ENCODE measurements around the gene NGEF. TPM values are rescaled to one million over a fixed set of nuclear protein-coding genes. Genes with fewer than 3 reads are reported as not detected.

NGEF gene
- total and polyA plus RNA-seq, 3 donors from 2014 or later = 7.9 to 28.7 (median 15.6) TPM

GRCh38 chr2:232897598-232898408 is 115.3 kb downstream of the NGEF start:
- intact Hi-C loops (cut with DNase I; ENCODE audit: low total_unique reads) = no loop called here
- TF ChIP-seq POLR2A (IDR thresholded peaks at IDR 0.05) = no peak
- TF ChIP-seq, protein P1, sequence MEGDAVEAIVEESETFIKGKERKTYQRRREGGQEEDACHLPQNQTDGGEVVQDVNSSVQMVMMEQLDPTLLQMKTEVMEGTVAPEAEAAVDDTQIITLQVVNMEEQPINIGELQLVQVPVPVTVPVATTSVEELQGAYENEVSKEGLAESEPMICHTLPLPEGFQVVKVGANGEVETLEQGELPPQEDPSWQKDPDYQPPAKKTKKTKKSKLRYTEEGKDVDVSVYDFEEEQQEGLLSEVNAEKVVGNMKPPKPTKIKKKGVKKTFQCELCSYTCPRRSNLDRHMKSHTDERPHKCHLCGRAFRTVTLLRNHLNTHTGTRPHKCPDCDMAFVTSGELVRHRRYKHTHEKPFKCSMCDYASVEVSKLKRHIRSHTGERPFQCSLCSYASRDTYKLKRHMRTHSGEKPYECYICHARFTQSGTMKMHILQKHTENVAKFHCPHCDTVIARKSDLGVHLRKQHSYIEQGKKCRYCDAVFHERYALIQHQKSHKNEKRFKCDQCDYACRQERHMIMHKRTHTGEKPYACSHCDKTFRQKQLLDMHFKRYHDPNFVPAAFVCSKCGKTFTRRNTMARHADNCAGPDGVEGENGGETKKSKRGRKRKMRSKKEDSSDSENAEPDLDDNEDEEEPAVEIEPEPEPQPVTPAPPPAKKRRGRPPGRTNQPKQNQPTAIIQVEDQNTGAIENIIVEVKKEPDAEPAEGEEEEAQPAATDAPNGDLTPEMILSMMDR (IDR thresholded peaks at IDR 0.05) = no peak
- H3K36me3 ChIP-seq (ENCODE audit: low read depth, missing control alignments) = no peaks in the 10 kb centered on the region
- no peaks in the 10 kb centered on the region for H3K27me3 ChIP-seq
- no peaks in the 10 kb centered on the region for H3K9me3 ChIP-seq
- no peak overlapping the region for H3K27ac ChIP-seq
- H3K4me3 ChIP-seq = no peak overlapping the region
- WGBS, 2 donors = 83 to 93% methylated on average over 19 to 24 of the region's 24 CpGs
- no peak for DNase-seq
- peaks cover 4% of the 10 kb centered on the region for H3K4me1 ChIP-seq

- no peaks in the 10 kb centered on the region for H3K27me3 ChIP-seq
These were observed 116.1 kb downstream of the NGEF start for GRCh38 chr2:232896720-232897597.

DNA sequence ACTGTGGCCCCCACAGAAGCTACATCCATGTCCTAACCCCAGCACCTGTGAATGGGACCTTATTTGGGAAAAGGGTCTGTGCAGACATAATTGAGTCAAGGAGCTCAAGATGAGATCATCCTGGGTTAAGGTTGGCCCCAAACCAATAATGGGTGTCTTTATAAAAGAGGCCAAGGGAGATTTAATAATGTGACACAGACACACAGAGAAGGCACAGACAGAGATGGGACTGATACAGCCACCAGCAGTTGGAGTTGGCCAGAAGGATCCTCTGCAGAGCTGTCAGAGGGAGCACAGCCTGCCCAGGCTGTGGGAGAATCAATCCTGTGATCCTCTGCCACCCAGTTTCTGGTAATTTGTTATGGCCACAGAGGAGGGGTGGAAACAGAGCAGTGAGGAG is 116.9 kb downstream of the NGEF start:
- TF ChIP-seq POLR2A (IDR thresholded peaks at IDR 0.05) = no peak
- TF ChIP-seq, protein P1 (IDR thresholded peaks at IDR 0.05) = no peak
- no peak overlapping the region for H3K4me3 ChIP-seq

More at GRCh38 chr2:232896720-232897597, 116.1 kb downstream of the NGEF start:
- DNase-seq = no peak
- intact Hi-C loops (cut with DNase I; ENCODE audit: low total_unique reads) = no loop called here
- H3K36me3 ChIP-seq (ENCODE audit: low read depth, missing control alignments) = no peaks in the 10 kb centered on the region
- TF ChIP-seq, protein P1 (IDR thresholded peaks at IDR 0.05) = no peak
- no peak for TF ChIP-seq POLR2A (IDR thresholded peaks at IDR 0.05)
- peaks cover 4% of the 10 kb centered on the region for H3K4me1 ChIP-seq
- H3K4me3 ChIP-seq = no peak overlapping the region
- H3K27ac ChIP-seq = no peak overlapping the region
- H3K9me3 ChIP-seq = no peaks in the 10 kb centered on the region
- WGBS, 2 donors = 91 to 93% methylated on average over 8 to 9 of the region's 9 CpGs

GRCh38 chr2:232894746-232895145 is 118.3 kb downstream of the NGEF start:
- no peaks in the 10 kb centered on the region for H3K9me3 ChIP-seq
- no peak overlapping the region for H3K4me3 ChIP-seq
- intact Hi-C loops (cut with DNase I; ENCODE audit: low total_unique reads) = no loop called here
- WGBS, 2 donors = 93 to 95% methylated on average over 16 to 19 of the region's 19 CpGs
- H3K36me3 ChIP-seq (ENCODE audit: low read depth, missing control alignments) = no peaks in the 10 kb centered on the region
- TF ChIP-seq POLR2A (IDR thresholded peaks at IDR 0.05) = no peak
- TF ChIP-seq, protein P1 (IDR thresholded peaks at IDR 0.05) = no peak
- no peaks in the 10 kb centered on the region for H3K27me3 ChIP-seq
- DNase-seq = peak; percentile 11
- H3K27ac ChIP-seq = no peak overlapping the region
- peaks cover 16% of the 10 kb centered on the region for H3K4me1 ChIP-seq

More for the DNA sequence above, 116.9 kb downstream of the NGEF start:
- no peaks in the 10 kb centered on the region for H3K27me3 ChIP-seq
- H3K27ac ChIP-seq = no peak overlapping the region
- intact Hi-C loops (cut with DNase I; ENCODE audit: low total_unique reads) = no loop called here
- no peaks in the 10 kb centered on the region for H3K36me3 ChIP-seq (ENCODE audit: low read depth, missing control alignments)
- peaks cover 8% of the 10 kb centered on the region for H3K4me1 ChIP-seq
- DNase-seq = peak; percentile 3
- no peaks in the 10 kb centered on the region for H3K9me3 ChIP-seq
